Body of pancreas (tissue), 4 donors: ENCODE data around the gene RAB1B. TPM values are rescaled to one million over a fixed set of nuclear protein-coding genes. Genes with fewer than 3 reads are reported as not detected.
A peak's percentile ranks its signal among the peaks of the same experiment; 100 is the strongest.

Experiments
- ATAC-seq: fragments of 150-250 bp; one replicate; pipeline ENCODE4 v1.9.1; 2016
- DNase-seq, 4 donors: peaks; one replicate each; pipeline ENCODE4 v3.0.0-alpha.2; 2019
- H3K27ac ChIP-seq, 4 donors: fragments of 200-600 bp; sonication (generic); 1 replicate in 3 of 4; 2 replicates in 1 of 4; pipeline versions ENCODE4 v1.5.1 to v1.6.1; 2016 to 2019; ENCODE audit warnings: mild to moderate bottlenecking in 1 of 4, mixed read lengths in 1 of 4, moderate library complexity in 1 of 4
- H3K27me3 ChIP-seq, 2 donors: fragments of 200-600 bp; sonication (generic); one replicate each; pipeline ENCODE4 v1.6.0; 2016; ENCODE audit warnings: mild to moderate bottlenecking in 1 of 2
- H3K36me3 ChIP-seq, 2 donors: fragments of 200-600 bp; sonication (generic); replicated peaks in 1 of 2; 2 replicates each; pipeline ENCODE4 v1.5.1; 2016; ENCODE audit warnings: low read depth in 2 of 2; ENCODE audit not compliant: insufficient read depth in 1 of 2
- H3K4me1 ChIP-seq: fragments of 200-600 bp; sonication (generic); one replicate; pipeline ENCODE4 v1.6.0; 2016
- H3K4me3 ChIP-seq, 2 donors: fragments of 200-600 bp; sonication (generic); 1 replicate in 1 of 2; 2 replicates in 1 of 2; pipeline ENCODE4 v1.5.1; 2016 to 2019
- H3K9me3 ChIP-seq, 3 donors: fragments of 200-600 bp; sonication (generic); 1 replicate in 2 of 3; 2 replicates in 1 of 3; pipeline ENCODE4 v1.5.1; 2016
- POLR2A ChIP-seq, 3 donors: fragments of 450-650 bp; IDR thresholded peaks; one replicate each; pipeline ENCODE4 v1.6.1; 2016; ENCODE audit warnings: antibody characterized with exemption in 3 of 3, mild to moderate bottlenecking in 2 of 3
- WGBS, 2 donors: methylation state at CpG; one replicate each; pipeline ENCODE4 v1.1.5; 2017; 5-methylcytosine and 5-hydroxymethylcytosine counted together
- intact Hi-C: fragments of 100-400 bp; cut with DNase I; formaldehyde crosslinking; loops from one replicate; pipeline ENCODE4 v1.15.1; 2023
- total RNA-seq, 2 donors: library from RNA; depleted of rRNA; stranded (reverse); fragments of >200 nt; gene quantifications; one replicate each; pipeline ENCODE4 v1.1.0, GENCODE V29; 2016
- TF ChIP-seq, protein P1 (sequence below), 7 experiments: fragments of 450-650 bp in 4 of 7; fragments of 200-600 bp in 3 of 7; sonication (generic) in 3 of 7; IDR thresholded peaks; one replicate each; pipeline ENCODE4 v1.5.1; 2016 to 2019; ENCODE audit warnings: antibody characterized with exemption in 7 of 7

The RAB1B gene
- total RNA-seq, 2 donors from 2014 or later = 67.7 to 74.5 TPM

DNA sequence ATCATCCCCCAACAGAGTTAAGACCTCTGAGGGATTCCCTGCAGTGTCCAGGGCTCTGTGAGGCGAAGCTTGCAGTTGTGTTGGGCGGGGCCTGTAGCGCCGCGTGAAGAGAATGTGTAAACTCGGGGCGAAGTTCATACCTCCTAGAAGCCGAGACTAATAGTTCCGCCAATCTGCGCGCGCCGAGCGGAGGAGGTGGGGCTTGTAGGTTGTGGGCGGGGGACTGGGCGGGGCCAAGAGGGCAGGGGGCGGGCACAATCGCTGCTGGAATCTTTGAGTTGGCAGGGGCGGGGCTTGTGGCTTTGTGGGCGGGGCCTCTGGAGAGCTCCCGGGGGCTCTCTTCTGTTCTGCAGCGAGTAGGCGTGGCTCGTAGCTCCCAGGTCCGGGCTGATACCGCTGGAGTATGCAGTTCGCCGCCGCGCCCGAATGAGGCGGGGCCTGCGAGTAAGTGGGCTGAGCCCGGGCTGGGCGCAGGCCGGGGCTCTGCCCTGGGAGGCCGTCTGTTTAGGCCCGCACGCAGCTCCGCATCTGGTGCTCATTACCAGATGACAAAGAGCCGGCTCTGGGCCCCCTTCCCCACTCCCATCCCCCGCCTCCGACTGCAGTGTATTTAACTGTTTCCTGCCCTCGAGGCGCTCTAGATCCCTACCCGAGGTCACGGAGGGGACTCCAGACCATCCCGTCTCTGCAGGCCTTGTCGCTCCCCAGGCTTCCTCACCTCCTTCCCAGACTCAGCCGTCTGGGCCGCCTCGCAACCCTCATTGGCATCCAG is 44.3 kb downstream of the RAB1B start:
- TF ChIP-seq, protein P1, sequence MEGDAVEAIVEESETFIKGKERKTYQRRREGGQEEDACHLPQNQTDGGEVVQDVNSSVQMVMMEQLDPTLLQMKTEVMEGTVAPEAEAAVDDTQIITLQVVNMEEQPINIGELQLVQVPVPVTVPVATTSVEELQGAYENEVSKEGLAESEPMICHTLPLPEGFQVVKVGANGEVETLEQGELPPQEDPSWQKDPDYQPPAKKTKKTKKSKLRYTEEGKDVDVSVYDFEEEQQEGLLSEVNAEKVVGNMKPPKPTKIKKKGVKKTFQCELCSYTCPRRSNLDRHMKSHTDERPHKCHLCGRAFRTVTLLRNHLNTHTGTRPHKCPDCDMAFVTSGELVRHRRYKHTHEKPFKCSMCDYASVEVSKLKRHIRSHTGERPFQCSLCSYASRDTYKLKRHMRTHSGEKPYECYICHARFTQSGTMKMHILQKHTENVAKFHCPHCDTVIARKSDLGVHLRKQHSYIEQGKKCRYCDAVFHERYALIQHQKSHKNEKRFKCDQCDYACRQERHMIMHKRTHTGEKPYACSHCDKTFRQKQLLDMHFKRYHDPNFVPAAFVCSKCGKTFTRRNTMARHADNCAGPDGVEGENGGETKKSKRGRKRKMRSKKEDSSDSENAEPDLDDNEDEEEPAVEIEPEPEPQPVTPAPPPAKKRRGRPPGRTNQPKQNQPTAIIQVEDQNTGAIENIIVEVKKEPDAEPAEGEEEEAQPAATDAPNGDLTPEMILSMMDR (IDR thresholded peaks at IDR 0.05) = peak in 1 of 7 experiments; percentile 10
- TF ChIP-seq POLR2A (IDR thresholded peaks at IDR 0.05) = peak in 2 of 3 donors; percentile 48 to 64
- peaks cover 22% of the 10 kb centered on the region for H3K4me1 ChIP-seq
- H3K4me3 ChIP-seq = peak overlapping the region in 1 of 2 donors; percentile 27
- ATAC-seq (peak; percentile 80), DNase-seq (peak; percentile 98 to 100 (median 98))
- no peaks in the 10 kb centered on the region for H3K27me3 ChIP-seq
- 4 to 11% methylated on average over 30 to 52 of the region's 52 CpGs for WGBS, 2 donors
- H3K9me3 ChIP-seq = no peaks in the 10 kb centered on the region
- no peaks in the 10 kb centered on the region for H3K36me3 ChIP-seq
- H3K27ac ChIP-seq = peak overlapping the region; percentile 70 to 92 (median 78)
- intact Hi-C loops = no loop called here

DNA sequence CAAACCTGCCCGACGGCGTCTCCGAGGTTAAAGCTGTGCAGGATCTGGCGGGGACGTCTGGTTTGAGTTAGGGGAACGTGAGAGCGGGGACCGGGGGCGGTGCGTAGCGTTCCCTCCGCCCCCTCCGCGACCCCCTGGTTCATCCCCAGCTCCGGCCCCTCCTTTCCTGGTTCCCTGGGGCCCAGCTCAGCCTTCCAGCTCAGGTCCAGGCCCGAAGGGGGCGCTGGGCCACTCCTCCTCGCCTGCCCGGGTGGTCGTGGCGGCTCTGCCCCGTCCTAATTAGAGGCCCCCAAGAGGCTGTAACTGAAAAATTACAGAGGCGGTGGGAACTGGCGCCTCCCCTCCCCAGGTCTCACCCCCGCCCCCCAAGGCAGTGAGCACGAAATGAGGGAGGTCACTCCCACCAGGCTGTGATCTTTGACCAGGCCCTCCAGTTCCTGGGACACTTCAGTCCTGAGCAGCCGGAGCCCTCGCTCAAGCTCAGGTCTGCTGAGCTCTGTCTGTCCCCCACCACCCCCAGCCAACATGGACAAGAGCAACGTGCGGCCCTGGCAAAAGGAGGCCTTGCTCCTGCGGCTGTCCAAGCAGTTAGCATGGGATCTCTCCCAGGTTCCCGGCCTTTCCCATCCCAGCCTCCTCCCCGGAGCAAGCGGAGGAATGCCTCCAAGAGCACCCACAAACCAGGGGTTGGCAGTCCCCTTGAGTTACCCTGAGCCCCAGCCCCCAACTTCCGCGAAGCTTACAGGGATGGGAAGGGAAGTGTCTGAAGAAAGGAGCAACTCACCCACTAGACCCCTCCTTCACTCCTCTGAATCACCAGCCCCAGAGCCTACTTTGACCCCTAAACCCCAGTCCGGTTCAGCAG is 45.1 kb downstream of the RAB1B start:
- H3K4me1 ChIP-seq = peaks cover 26% of the 10 kb centered on the region
- 59 to 61% methylated on average over 23 to 31 of the region's 38 CpGs for WGBS, 2 donors
- no peaks in the 10 kb centered on the region for H3K9me3 ChIP-seq
- H3K27me3 ChIP-seq = no peaks in the 10 kb centered on the region
- no peaks in the 10 kb centered on the region for H3K36me3 ChIP-seq
- intact Hi-C loops = no loop called here
- H3K27ac ChIP-seq = peak overlapping the region; percentile 70 to 92 (median 78)
- DNase-seq (peak in 1 of 4 donors; percentile 34), ATAC-seq (no peak)
- no peak for TF ChIP-seq POLR2A (IDR thresholded peaks at IDR 0.05)
- TF ChIP-seq, protein P1 (IDR thresholded peaks at IDR 0.05) = no peak
- H3K4me3 ChIP-seq = no peak overlapping the region

DNA sequence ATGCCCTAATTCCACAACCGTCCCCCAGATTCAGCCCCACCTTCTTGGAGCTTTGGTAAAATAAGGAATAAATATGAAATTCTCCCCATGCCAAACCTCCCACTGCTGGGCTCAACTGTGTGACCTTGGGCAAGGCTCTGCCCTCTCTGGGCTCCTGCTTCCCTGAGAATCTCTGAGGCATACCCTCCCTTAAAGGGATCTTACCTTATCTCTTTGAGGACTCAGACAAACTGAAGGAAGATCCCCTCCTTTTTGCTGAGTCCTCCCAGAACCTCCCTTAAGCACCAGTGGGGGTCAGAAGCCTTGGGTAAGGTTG is 45.7 kb downstream of the RAB1B start:
- intact Hi-C loops = no loop called here
- Histone ChIP-seq H3K4me3 (no peak overlapping the region), H3K4me1 (peaks cover 26% of the 10 kb centered on the region), H3K27ac (peak overlapping the region in 2 of 4 donors; percentile 6 to 92), H3K27me3 (no peaks in the 10 kb centered on the region), H3K9me3 (no peaks in the 10 kb centered on the region), H3K36me3 (no peaks in the 10 kb centered on the region)
- no peak for TF ChIP-seq POLR2A (IDR thresholded peaks at IDR 0.05)
- TF ChIP-seq, protein P1 (IDR thresholded peaks at IDR 0.05) = no peak
- no peak for DNase-seq
- 90 to 100% methylated on average over 1 of the region's 1 CpG for WGBS, 2 donors
- ATAC-seq = no peak

DNA sequence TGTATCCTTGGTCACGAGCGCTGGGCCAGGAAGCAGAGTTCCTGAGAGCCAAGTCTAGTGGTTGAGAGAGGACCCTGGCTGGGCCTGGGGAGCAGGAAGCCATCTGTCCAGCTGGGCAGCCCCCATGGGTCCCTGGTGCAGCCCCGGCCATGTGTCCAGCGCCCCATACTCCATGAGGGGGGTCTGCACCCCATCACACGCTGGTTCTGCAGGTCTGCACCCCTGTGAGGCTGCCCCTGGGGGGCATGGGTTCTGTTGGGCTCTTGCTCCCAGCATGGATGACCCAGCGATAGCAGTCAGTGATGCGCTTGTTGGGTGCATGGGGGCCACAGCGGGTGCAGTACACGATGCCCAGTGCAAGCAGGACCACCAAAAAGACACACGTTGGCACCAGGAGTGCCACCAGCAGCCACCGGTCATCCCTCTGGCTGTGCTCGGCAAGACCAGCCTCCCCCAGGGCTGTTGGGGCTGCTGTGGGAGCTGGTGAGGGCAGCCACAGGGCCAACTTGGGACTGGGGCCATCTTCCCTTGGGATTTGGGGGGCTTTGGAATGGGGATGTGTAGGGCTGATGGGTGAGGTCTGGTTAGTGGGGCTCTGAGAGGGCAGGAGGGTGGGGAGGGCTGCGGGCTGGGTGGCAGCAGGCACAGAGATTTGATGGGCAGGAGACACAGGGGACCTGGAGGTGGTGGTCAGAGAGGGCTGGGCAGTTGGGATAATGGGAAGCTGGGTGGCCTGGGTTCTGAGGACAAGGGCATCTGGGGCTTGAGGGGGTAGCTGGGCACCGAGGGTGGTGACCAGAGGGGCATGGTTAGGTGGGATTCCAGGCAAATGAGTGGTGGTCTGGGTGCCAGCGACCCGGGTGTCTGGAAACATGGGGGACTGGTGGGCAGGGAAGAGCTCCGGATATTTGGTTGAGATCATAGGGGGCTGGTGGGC is 46.4 kb downstream of the RAB1B start:
- H3K27ac ChIP-seq = peak overlapping the region in 1 of 4 donors; percentile 6
- DNase-seq (no peak), ATAC-seq (no peak)
- TF ChIP-seq, protein P1 (IDR thresholded peaks at IDR 0.05) = no peak
- TF ChIP-seq POLR2A (IDR thresholded peaks at IDR 0.05) = no peak
- H3K27me3 ChIP-seq = no peaks in the 10 kb centered on the region
- H3K9me3 ChIP-seq = no peaks in the 10 kb centered on the region
- H3K4me3 ChIP-seq = no peak overlapping the region
- no peaks in the 10 kb centered on the region for H3K36me3 ChIP-seq
- 72 to 82% methylated on average over 14 to 17 of the region's 17 CpGs for WGBS, 2 donors
- H3K4me1 ChIP-seq = peaks cover 25% of the 10 kb centered on the region
- intact Hi-C loops = no loop called here
